ENCODE results near the gene SIRT5.

DNA sequence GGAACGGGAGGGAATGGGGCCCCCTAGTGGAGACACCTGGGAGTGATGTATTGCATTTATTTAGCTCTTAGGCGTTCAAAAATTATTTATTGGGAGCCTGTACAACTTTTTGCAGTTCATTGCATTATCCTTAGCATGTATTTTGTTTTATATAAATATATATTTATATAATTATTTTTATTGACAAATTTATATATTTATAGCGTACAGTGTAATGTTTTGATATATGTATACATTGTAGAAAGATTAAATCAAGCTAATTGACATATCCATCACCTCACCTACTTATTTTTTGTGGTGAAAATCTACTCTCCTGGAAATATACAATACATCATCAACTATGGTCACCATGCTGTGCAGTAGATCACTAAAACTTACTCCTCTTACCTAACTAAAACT is 975 bp downstream of the SIRT5 start:
- TF ChIP-seq, protein P1, sequence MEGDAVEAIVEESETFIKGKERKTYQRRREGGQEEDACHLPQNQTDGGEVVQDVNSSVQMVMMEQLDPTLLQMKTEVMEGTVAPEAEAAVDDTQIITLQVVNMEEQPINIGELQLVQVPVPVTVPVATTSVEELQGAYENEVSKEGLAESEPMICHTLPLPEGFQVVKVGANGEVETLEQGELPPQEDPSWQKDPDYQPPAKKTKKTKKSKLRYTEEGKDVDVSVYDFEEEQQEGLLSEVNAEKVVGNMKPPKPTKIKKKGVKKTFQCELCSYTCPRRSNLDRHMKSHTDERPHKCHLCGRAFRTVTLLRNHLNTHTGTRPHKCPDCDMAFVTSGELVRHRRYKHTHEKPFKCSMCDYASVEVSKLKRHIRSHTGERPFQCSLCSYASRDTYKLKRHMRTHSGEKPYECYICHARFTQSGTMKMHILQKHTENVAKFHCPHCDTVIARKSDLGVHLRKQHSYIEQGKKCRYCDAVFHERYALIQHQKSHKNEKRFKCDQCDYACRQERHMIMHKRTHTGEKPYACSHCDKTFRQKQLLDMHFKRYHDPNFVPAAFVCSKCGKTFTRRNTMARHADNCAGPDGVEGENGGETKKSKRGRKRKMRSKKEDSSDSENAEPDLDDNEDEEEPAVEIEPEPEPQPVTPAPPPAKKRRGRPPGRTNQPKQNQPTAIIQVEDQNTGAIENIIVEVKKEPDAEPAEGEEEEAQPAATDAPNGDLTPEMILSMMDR (IDR thresholded peaks at IDR 0.05): peak in 3 of 7 experiments; percentile 65 to 88 (median 81)
- TF ChIP-seq EP300 (IDR thresholded peaks at IDR 0.05): no peak
- no peak for TF ChIP-seq POLR2A (IDR thresholded peaks at IDR 0.05)

Measured in stomach (tissue), 4 donors.